Medulla oblongata (tissue), 1 donor: ENCODE results near the gene CERK.
"Not testable (repeated sequence)": the region's sequence is repeated elsewhere in the genome, so short reads cannot be mapped to it uniquely, and the experiment has no call there.

Experiments
- DNase-seq: peaks from one replicate; pipeline ENCODE4 v3.0.0-alpha.2; 2015; ENCODE audit errors: extremely low spot score

The CERK gene

GRCh38 chr22:46737976-46738646, at the start of gene CERK:
Gene CERK, minus strand, starts transcription at chr22:46738252. Its CDS starts 104 bp downstream, at chr22:46738148.
- DNase-seq: peak; percentile 80

GRCh38 chr22:46783721-46784120, 45.7 kb upstream of the CERK start:
- no peak for DNase-seq

- DNase-seq: not testable (repeated sequence)
Observed at GRCh38 chr22:46782200-46782599, 44.1 kb upstream of the CERK start.

GRCh38 chr22:46781291-46781690, 43.2 kb upstream of the CERK start:
- DNase-seq: no peak

- no peak for DNase-seq
Observed at GRCh38 chr22:46780453-46780852, 42.4 kb upstream of the CERK start.

GRCh38 chr22:46779651-46780050, 41.6 kb upstream of the CERK start:
- no peak for DNase-seq

GRCh38 chr22:46779023-46779422, 41.0 kb upstream of the CERK start:
- no peak for DNase-seq

- peak; percentile 75 for DNase-seq
Observed at GRCh38 chr22:46777609-46777970, 39.5 kb upstream of the CERK start.

- no peak for DNase-seq
Observed at GRCh38 chr22:46776876-46777608, 39.0 kb upstream of the CERK start.

GRCh38 chr22:46775850-46776826, 38.1 kb upstream of the CERK start:
- DNase-seq: no peak

GRCh38 chr22:46774980-46775849, 37.2 kb upstream of the CERK start:
- DNase-seq: no peak

GRCh38 chr22:46774253-46774979, 36.4 kb upstream of the CERK start:
- peak; percentile 88 for DNase-seq

GRCh38 chr22:46773076-46773475, 35.0 kb upstream of the CERK start:
- no peak for DNase-seq

GRCh38 chr22:46770726-46771125, 32.7 kb upstream of the CERK start:
- DNase-seq: peak; percentile 67

- no peak for DNase-seq
Observed at GRCh38 chr22:46770151-46770641, 32.1 kb upstream of the CERK start.

GRCh38 chr22:46769706-46770105, 31.7 kb upstream of the CERK start:
- no peak for DNase-seq

GRCh38 chr22:46769191-46769675, 31.2 kb upstream of the CERK start:
- DNase-seq: peak; percentile 78

- no peak for DNase-seq
Observed at GRCh38 chr22:46767249-46767985, 29.4 kb upstream of the CERK start.

GRCh38 chr22:46766611-46767010, 28.6 kb upstream of the CERK start:
- no peak for DNase-seq
